HEK293T (cell line): ENCODE measurements around the gene TBC1D22A.

Experiments
- CTCF ChIA-PET: fragments of 350-600 bp; formaldehyde crosslinking; extraction: SDS; loops from one replicate; lab custom pipeline; 2021; ENCODE audit warnings: antibody characterized with exemption, inconsistent platforms; lab: Yijun Ruan, JAX
- POLR2A ChIA-PET: fragments of 350-600 bp; formaldehyde crosslinking; extraction: SDS; loops from one replicate; lab custom pipeline; 2020; ENCODE audit warnings: antibody characterized with exemption, inconsistent platforms; lab: Yijun Ruan, JAX
- DNase-seq: peaks from one replicate; pipeline ENCODE4 v3.0.0; 2012; ENCODE audit warnings: mixed read lengths; ENCODE audit errors: extremely low spot score
- ARNT ChIP-seq: fragments of 450-650 bp; IDR thresholded peaks from 2 replicates; pipeline ENCODE4 v1.6.1; 2017; ENCODE audit warnings: mild to moderate bottlenecking
- BHLHE40 ChIP-seq: fragments of 450-650 bp; IDR thresholded peaks from 2 replicates; pipeline ENCODE4 v1.6.1; 2016; ENCODE audit warnings: mild to moderate bottlenecking, moderate library complexity, borderline replicate concordance
- CTBP1 ChIP-seq: fragments of 450-650 bp; IDR thresholded peaks from 2 replicates; pipeline ENCODE4 v1.6.1; 2016; ENCODE audit warnings: borderline replicate concordance
- ELF4 ChIP-seq: fragments of 450-650 bp; IDR thresholded peaks from 2 replicates; pipeline ENCODE4 v1.6.1; 2017; ENCODE audit warnings: antibody characterized with exemption
- FOXA1 ChIP-seq: fragments of 450-650 bp; IDR thresholded peaks from 2 replicates; pipeline ENCODE4 v1.6.1; 2016; ENCODE audit warnings: mild to moderate bottlenecking
- FOXK2 ChIP-seq: fragments of 450-650 bp; IDR thresholded peaks from 2 replicates; pipeline ENCODE4 v1.6.1; 2016; ENCODE audit warnings: mild to moderate bottlenecking
- FOXM1 ChIP-seq: fragments of 450-650 bp; IDR thresholded peaks from 2 replicates; pipeline ENCODE4 v1.6.1; 2017; ENCODE audit warnings: mild to moderate bottlenecking, borderline replicate concordance
- HDGF ChIP-seq: fragments of 450-650 bp; IDR thresholded peaks from 2 replicates; pipeline ENCODE4 v1.6.1; 2017; ENCODE audit warnings: antibody characterized with exemption, borderline replicate concordance
- L3MBTL2 ChIP-seq: fragments of 450-650 bp; conservative IDR thresholded peaks from 2 replicates; pipeline ENCODE4 v1.6.1; 2016; ENCODE audit warnings: mild to moderate bottlenecking
- LEF1 ChIP-seq: fragments of 450-650 bp; IDR thresholded peaks from 2 replicates; pipeline ENCODE4 v1.6.1; 2017; ENCODE audit warnings: mild to moderate bottlenecking, borderline replicate concordance
- NFRKB ChIP-seq: fragments of 450-650 bp; IDR thresholded peaks from 2 replicates; pipeline ENCODE4 v1.6.1; 2016; ENCODE audit warnings: mild to moderate bottlenecking, moderate library complexity
- SP1 ChIP-seq: fragments of 450-650 bp; IDR thresholded peaks from 2 replicates; pipeline ENCODE4 v1.6.1; 2017
- SUZ12 ChIP-seq: fragments of 450-650 bp; IDR thresholded peaks from 2 replicates; pipeline ENCODE4 v1.6.1; 2016; ENCODE audit warnings: mild to moderate bottlenecking
- TARDBP ChIP-seq: fragments of 450-650 bp; IDR thresholded peaks from 2 replicates; pipeline ENCODE4 v1.6.1; 2016
- ZNF384 ChIP-seq: fragments of 450-650 bp; IDR thresholded peaks from 2 replicates; pipeline ENCODE4 v1.6.1; 2016
- TF ChIP-seq, protein P1 (sequence below): fragments of 450-650 bp; IDR thresholded peaks from 2 replicates; pipeline ENCODE4 v1.6.1; 2016

The TBC1D22A gene

DNA sequence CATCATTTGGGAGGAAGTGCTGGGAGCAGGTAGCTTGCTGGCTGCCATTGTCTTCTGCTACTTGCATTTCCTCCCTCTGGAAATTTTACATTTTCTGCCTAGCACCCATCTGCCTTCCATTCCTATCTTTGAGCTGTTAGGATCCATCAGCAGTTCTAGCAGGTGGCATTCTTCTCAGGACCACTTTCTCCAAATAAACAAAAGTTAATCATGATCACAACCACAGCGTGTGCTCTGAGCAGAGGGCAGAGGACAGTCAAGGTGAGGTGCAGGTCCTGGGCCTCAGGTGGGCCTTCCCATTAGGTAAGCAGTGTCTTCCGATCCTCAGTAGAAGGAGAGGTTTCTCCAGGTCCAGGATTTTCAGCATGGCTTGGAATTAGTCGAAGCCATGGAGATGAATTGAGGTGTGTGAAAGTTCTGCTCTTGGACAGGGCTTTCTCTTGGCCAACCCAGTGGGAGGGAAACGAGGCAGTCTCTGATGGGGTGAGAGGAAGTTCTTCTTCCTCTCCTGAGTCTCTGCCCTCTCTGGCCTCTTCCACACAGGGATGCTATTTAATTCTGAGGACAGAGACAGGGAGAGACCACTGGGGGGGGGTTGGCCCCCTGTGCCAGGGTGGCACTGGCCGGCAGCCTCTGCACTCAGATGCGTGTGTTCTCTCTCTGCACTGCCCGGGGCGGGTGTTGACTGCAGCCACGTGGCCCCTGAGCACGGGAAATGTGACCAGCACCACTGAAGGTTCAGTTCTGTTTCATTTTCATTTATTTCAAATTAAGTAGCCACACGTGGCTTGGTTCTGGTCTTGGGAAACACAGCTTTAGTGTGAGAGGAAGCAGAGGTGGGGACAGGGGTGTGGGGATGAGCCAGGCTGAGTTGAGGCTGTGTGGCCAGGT is 170.8 kb downstream of the TBC1D22A start:
- TF ChIP-seq LEF1, result no peak
- ChIA-PET CTCF (no interaction called here), POLR2A (no interaction called here)
- no peak for DNase-seq

DNA sequence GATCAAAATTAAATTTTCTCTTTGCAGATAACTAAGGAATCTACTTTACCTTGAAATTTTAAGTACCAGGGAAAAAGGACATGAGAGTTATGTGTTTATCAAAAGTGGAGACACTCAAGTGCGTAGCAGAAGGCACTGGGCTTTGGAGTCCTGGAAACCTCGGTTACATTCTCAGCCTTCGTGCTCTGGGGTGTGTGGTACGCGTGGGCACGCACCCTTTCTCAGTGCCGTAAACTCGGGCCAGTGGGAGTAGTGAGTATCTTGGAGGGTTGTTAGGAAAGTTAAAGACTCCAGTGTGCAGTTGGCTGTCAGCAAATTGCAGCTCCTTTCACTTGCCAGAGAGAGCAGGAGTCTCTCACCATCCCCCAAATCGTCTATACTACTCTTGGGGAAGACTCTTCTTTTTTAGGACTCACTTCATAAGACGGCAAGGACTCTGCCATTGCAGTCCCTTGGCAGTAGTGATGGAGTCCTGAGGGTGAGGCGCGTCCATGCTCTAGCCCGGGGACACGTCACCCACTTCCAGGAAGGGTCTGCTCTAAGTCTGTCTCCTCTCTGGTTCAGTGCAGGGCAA is 171.8 kb downstream of the TBC1D22A start:
- ChIA-PET CTCF (no interaction called here), POLR2A (no interaction called here)
- TF ChIP-seq FOXK2 (no peak), NFRKB (no peak), FOXM1 (no peak)

DNA sequence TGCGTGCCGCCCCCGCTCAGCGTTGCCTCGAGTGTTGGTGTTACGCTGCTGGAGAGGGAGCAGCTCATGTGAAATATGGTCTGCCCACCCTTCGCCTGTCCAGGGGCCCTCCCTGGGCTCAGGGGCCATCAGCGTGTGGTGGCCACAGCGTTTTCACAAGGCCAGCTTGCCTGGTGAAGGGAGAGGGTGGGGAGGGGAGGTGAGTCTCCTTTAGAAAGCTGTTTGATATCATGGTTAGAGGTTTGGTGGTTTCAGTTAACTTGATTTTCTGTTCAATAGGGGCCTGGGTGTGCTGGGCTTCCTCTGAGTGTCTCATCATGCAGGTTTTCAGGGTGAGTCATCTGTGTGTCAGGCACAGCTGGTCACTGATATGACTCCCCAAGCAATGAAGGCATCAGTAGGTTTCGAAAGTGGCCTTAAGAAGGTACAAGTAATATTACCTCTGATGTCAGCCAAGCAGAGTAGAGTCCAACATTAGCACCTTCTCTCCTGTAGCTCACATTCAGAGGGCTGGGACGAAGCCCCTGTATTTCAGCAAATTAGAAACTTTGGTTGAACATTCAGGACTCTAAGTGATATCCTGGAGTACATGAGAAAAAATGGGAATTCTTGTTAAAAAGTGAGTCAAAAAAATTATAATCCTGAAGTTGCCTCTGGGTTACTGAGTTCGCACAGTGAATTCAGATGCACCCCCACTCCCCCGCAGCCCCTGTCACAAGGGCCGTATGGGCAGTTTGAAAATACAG is 172.5 kb downstream of the TBC1D22A start:
- TF ChIP-seq FOXM1 (no peak), ZNF384 (no peak), ELF4 (no peak), CTBP1 (no peak), LEF1 (no peak), FOXK2 (no peak), FOXA1 (no peak), L3MBTL2 (no peak), NFRKB (no peak), TARDBP (no peak), BHLHE40 (no peak), SP1 (no peak), HDGF (no peak), SUZ12 (no peak), ARNT (no peak)
- TF ChIP-seq, protein P1, sequence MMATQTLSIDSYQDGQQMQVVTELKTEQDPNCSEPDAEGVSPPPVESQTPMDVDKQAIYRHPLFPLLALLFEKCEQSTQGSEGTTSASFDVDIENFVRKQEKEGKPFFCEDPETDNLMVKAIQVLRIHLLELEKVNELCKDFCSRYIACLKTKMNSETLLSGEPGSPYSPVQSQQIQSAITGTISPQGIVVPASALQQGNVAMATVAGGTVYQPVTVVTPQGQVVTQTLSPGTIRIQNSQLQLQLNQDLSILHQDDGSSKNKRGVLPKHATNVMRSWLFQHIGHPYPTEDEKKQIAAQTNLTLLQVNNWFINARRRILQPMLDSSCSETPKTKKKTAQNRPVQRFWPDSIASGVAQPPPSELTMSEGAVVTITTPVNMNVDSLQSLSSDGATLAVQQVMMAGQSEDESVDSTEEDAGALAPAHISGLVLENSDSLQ, result no peak
- POLR2A ChIA-PET, result no interaction called here
- DNase-seq, result no peak
- CTCF ChIA-PET, result no interaction called here

More for the DNA sequence above, 171.8 kb downstream of the TBC1D22A start:
- DNase-seq, result no peak

DNA sequence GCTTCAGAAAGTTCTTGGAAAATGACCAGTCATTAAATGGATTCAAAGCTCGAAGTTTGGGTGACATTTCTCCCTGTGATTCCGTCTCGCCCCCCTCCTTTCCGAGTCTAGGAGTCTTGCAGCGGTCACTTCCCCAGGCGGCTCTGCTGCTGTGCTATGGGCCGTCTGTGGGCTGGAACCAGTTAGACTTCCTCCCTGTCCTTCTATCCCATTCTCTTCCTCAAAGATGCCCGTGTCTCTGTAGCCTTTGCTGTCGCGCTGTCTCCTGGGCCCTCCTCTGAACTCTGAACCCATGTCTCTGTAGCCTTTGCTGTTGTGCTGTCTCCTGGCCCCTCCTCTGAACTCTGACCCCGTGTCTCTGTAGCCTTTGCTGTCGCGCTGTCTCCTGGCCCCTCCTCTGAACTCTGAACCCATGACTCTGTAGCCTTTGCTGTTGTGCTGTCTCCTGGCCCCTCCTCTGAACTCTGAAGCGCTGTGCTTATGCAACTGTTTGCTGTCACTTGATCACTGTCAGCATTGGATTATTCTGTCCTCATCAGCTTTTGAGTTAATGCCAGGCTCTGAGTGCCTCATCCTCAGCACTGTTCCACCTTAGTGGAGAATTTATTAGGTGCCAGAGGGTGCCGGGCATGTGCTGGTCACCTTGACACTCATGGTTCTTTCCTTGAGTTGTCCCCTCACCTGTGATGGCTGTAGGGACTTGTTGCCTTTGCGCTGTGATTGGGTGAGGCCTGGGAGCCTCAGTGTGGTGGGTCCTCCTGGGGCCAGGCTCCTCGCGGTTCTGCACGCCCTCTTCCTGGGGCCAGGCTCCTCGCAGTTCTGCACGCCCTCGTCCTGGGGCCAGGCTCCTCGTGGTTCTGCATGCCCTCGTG is 173.3 kb downstream of the TBC1D22A start:
- DNase-seq, result no peak
- ChIA-PET CTCF (no interaction called here), POLR2A (no interaction called here)
- TF ChIP-seq ARNT, result no peak
- TF ChIP-seq ZNF384, result no peak
- no peak for TF ChIP-seq LEF1
- no peak for TF ChIP-seq FOXA1
- no peak for TF ChIP-seq TARDBP
- no peak for TF ChIP-seq FOXK2
- TF ChIP-seq L3MBTL2, result no peak
- TF ChIP-seq BHLHE40, result no peak
- no peak for TF ChIP-seq SP1
- TF ChIP-seq ELF4, result no peak
- TF ChIP-seq HDGF, result no peak
- TF ChIP-seq FOXM1, result no peak
- TF ChIP-seq CTBP1, result no peak
- no peak for TF ChIP-seq NFRKB
- no peak for TF ChIP-seq SUZ12
- TF ChIP-seq, protein P1, result no peak

DNA sequence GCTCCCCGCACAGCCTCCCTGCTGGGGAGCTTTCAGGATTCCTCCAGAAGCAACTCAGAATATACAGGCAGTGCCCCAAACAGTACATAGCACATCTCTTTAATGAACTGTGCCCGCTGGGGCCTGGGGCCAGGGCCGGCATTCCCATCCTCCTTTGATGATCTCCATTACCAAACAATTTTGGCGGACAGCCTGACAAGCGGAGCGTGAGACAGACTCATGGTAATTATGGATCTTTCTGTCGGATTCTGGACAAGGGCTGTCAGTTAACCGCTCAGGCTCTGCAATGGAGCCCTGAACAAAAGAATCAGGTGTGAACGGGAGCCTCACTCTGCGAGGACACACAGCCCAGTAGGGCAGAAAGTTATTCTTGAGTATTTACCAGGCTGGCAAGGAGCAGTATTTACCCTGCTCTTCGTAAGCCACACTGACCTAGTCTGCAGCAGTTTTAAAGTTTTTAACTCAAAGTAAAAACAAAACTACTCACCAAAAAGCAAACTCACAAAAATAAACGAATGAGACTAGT is 174.0 kb downstream of the TBC1D22A start:
- TF ChIP-seq BHLHE40 (no peak), NFRKB (no peak), L3MBTL2 (no peak), TARDBP (no peak), LEF1 (no peak), FOXA1 (no peak), CTBP1 (no peak), ZNF384 (no peak), FOXM1 (no peak), HDGF (no peak), ELF4 (no peak), SP1 (no peak), FOXK2 (no peak), SUZ12 (no peak), ARNT (no peak)
- TF ChIP-seq, protein P1, result no peak
- DNase-seq, result no peak
- POLR2A ChIA-PET, result no interaction called here
- CTCF ChIA-PET, result no interaction called here
